Erythroblast (primary cell): Measurements from ENCODE around the gene GCN1.

ENCODE experiments used
- DNase-seq, 2 experiments: peaks; one replicate each; lab custom pipeline; 2025; lab: John Stamatoyannopoulos, UW
- GATA1 ChIP-seq: IDR thresholded peaks from 2 replicates; pipeline ENCODE4 v1.6.1; 2011; ENCODE audit warnings: low read depth, mild to moderate bottlenecking, control low read depth, low read length, moderate library complexity
- POLR2A ChIP-seq: IDR thresholded peaks from 2 replicates; pipeline ENCODE4 v1.6.1; 2011; ENCODE audit warnings: mild to moderate bottlenecking, low read length

Gene GCN1

DNA sequence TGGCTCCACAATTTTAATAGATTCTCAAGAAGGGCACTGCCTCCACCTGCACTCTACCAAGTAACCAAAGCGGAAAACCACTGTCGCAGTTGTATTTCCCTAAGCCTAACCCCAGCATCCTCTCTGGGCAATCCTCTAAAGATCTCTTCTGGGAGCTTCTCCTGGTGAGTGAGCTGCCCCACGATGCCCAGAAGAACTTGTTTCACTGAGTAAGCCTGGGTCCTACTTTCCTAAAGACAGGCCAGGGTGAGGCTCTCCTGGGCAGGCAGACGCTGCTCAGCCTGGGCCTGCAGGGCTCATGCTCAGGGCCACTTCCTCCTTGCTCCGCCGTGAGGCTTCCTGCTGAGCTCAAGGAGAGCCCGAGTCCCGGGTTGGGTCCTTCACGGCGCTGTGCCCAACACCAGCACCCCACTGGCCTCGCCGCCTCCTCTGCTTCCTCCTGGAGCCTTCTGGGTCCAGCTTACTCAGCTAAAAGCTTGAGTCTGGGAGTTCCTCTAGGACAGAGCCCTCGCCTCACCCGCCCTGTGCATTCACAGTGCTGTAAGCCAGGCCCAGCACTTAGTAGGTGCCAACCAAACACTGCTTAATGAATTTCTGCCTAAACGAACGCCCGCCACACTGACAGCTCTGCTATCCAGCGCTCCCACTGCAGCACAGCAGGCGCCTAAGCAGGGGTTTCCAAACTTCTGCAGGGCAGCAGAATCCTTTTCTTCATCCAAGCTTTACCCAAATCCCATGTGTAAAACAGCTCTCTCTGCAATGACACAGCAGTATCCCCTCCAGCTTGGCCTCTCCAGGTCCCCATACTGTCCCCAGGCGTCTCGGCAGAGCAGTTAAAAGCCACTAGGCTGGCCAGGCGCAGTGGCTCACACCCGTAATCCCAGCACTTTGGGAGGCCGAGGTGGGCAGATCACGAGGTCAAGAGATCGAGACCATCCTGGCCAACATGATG lies 83.7 kb downstream of the GCN1 start:
- peak; percentile 21 to 30 for DNase-seq
- TF ChIP-seq POLR2A (no peak), GATA1 (no peak)

DNA sequence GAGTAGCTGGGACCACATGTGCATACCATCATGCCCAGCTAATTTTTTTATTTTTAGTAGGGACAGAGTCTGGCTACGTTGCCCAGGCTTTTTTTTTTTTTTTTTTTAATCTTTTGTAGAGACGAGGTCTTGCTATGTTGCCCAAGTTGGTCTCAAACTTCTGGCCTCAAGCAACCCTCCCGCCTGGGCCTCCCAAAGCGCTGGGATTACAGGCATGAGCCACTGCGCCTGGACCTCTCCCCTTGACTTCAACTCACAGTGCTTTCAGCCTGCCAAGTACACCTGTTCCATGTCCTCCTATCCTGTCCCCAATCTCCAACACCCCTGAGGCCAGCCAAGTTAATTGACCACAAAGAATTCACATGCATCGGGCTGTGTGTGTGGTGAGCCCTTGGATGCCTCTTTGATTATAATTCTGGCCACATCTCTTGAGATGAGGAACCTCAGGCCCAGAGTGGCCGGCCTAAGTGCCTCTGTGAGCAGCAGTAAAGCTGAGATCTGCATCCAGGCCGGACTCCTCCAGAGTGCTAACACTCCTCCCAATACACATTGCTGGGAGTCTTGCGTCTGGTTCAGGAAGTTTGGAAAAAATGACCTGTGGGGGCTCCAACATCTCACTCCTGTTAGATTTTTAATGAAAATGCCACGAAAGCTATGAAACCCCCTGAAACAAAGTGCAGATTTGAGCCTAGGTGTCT lies 84.8 kb downstream of the GCN1 start:
- TF ChIP-seq GATA1 (no peak), POLR2A (no peak)
- DNase-seq, result no peak

- TF ChIP-seq POLR2A, result no peak
- no peak for TF ChIP-seq GATA1
- no peak for DNase-seq
Measured at GRCh38 chr12:120106151-120106550, 88.4 kb downstream of the GCN1 start.

DNA sequence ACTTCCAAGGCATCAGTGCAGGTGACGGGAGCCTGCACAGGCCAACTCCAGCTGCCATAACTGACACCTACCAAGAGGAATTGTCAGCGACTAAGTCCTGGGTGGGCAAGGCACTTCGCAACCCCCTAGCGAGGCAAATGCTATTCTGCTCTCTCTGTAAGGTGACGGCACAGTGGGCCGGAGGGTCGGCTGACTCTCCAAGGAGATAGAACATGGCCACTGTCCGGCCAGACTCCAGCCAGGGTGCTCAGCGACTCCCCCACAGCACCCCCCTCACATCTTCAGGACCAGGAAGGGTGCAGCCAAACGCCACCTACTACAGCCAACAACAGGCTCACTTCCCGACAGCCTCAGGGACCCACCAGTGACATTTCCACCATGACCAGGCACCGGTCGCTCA lies 91.1 kb downstream of the GCN1 start:
- DNase-seq, result no peak
- no peak for TF ChIP-seq POLR2A
- TF ChIP-seq GATA1, result no peak

DNA sequence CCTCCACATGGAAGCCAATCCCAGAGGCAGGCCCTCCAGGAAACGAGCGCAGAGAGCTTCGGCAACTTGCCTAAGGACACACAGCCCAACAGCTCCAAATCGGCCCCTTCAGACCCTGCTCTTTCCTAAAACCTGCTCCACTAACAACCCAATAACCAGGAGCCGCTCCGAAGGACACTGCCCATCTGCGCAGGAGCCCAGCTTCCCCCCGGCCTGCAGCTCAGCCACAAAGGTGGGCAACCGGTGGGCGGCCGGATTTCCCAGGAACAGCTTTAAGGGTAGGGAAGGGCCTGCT lies 91.5 kb downstream of the GCN1 start:
- TF ChIP-seq GATA1 (no peak), POLR2A (no peak)
- no peak for DNase-seq

DNA sequence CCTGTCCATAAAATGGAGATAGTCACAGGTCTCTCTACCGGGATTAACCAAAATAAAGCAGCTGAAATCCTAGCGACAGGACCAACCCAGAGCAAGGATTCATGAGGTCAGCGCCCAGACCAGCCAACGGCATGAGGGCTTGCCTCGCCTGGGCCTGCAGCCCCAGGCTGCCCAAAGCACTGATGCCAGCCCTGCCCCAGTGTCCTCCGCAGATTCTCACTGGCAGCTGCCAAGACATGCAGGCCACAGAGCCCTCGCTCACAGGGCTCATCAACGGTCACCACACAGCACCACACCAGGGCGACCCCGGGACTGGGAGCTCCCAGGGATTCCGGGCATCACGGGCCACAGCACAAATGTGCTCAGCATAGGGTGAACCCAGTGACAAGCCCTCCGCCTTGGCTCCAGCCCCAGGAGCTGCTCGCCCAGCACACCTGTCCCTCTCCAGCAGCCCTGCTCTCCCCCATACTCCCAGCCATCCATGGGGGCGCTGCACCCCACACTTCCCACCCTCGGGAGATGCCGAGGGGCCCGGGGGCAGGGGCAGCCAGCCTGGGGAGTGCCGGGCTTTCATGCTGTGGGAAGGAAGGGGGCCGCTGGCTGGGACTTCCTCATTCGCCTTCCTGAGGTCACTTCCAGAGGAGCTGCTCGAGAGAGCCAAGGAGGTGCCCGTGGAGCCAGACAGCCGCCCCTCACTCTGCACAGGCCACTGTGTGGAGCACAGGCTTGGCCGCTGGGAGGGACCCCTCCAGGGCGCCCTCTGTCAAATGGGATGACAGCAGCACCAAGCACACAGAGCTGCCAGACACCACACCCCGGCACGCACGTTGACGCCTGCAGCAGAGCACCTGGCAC lies 92.1 kb downstream of the GCN1 start:
- no peak for TF ChIP-seq GATA1
- TF ChIP-seq POLR2A, result no peak
- no peak for DNase-seq

GRCh38 chr12:120101617-120102016 lies 92.9 kb downstream of the GCN1 start:
- TF ChIP-seq GATA1 (no peak), POLR2A (no peak)
- no peak for DNase-seq

DNA sequence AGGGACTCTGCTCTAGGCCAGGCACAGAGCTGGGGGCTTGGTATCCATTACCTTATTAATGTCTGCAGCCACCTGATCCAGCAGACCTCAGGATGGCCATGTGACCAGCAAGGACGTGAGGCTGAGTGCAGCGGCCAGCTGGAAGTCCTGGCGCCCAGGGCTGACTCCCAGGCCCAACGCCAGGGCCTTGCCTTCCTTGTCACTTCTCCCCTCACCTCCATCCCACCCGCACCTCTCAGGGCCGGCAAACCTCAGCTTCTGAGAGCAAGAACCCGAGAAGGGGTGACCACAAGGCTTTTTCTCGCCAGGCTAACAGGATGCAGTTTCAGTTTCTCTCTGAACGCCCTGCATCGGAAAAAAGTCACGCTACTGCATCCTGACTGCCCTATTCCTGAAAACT lies 93.3 kb downstream of the GCN1 start:
- no peak for DNase-seq
- TF ChIP-seq POLR2A, result no peak
- no peak for TF ChIP-seq GATA1

- no peak for DNase-seq
- TF ChIP-seq GATA1 (no peak), POLR2A (no peak)
Measured at GRCh38 chr12:120100630-120101029, 93.9 kb downstream of the GCN1 start.

- TF ChIP-seq GATA1 (no peak), POLR2A (no peak)
- no peak for DNase-seq
Measured at GRCh38 chr12:120099738-120100137, 94.8 kb downstream of the GCN1 start.

DNA sequence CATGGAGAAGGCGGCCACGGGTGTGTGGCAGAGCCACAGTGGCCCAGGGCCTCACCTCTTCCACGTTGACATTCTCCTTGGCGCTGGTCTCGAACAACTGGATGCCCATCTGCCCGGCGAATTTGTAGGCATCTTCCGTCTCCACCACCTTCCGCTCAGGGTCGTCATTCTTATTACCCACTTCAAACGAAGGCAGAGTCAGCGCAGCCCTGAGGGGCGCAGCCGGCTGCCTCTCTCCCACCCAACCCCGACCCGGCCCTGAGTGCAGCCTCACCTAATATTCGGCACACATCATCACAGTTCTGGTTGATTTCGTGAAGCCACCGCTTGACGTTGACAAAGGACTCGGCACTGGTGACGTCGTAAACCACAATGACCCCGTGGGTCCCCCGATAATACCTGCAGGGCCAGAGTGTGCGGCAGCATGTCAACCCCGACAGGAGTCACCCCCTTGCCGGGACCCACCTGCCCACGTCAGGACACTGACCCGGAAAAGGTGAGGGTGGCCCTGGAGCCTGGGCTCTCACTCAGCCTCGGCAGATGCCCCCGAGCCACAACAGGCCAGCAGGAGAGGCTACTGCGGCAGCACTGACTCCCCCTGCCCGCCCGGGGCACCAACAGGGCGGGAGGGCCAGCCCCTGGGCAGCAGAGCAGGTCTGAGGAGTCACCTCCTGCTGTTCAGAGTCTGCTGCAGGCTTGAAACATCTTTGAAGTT lies 95.6 kb downstream of the GCN1 start:
- TF ChIP-seq POLR2A, result no peak
- no peak for TF ChIP-seq GATA1
- DNase-seq, result no peak

GRCh38 chr12:120096671-120097202 lies 97.8 kb downstream of the GCN1 start:
- TF ChIP-seq GATA1 (no peak), POLR2A (no peak)
- no peak for DNase-seq

DNA sequence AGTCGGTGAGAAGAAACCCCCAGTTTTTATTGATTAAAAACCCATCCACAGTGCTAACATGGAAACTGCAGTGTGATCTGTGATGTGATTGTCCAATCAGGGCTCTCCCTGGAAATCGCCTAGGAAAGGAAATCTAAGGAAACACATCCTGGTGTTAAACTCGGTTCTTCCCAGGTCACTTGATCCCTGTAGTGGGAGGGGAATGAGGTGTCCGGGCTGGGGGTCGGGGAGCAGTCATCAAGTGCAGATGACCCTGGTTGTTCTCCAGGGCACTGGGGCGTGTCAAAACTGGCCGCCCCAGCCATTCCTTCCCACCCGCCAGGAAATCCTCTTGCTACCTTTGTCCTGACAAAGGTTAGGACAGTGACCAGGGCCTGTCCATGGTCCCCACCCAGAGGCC lies 98.8 kb downstream of the GCN1 start:
- TF ChIP-seq GATA1 (no peak), POLR2A (no peak)
- DNase-seq, result no peak
